Natural killer cell (primary cell): ENCODE results near the gene COL5A2. TPM values are rescaled to one million over a fixed set of nuclear protein-coding genes. Genes with fewer than 3 reads are reported as not detected.

Experiments used
- ATAC-seq, 3 donors: fragments of 150-1000 bp in 2 of 3; fragments of 200-7000 bp in 1 of 3; cut with Tn5 transposase; 1 replicate in 1 of 3; 2 replicates in 2 of 3; pipeline ENCODE4 v1.10.0; 2021; ENCODE audit warnings: mild to moderate bottlenecking in 2 of 3, moderate library complexity in 2 of 3
- DNase-seq, 2 donors: peaks; one replicate each; pipeline versions ENCODE4 v3.0.0 to v3.0.0-alpha.2; 2013 to 2021; ENCODE audit warnings: mixed read lengths in 1 of 2
- H3K27ac ChIP-seq: one replicate; pipeline ENCODE4 v1.5.1; 2013; ENCODE audit warnings: mild to moderate bottlenecking, low read length
- H3K27me3 ChIP-seq: one replicate; pipeline ENCODE4 v1.6.1; 2013; ENCODE audit warnings: low read length; ENCODE audit not compliant: control insufficient read depth, insufficient read depth
- H3K36me3 ChIP-seq: one replicate; pipeline ENCODE4 v1.6.1; 2013; ENCODE audit warnings: low read length; ENCODE audit not compliant: control insufficient read depth, insufficient read depth
- H3K4me1 ChIP-seq: one replicate; pipeline ENCODE4 v1.6.1; 2013; ENCODE audit warnings: low read length; ENCODE audit not compliant: control insufficient read depth, insufficient read depth
- H3K4me3 ChIP-seq: one replicate; pipeline ENCODE4 v1.5.1; 2013; ENCODE audit warnings: low read length
- H3K9me3 ChIP-seq: one replicate; pipeline ENCODE4 v1.6.1; 2013; ENCODE audit warnings: low read length; ENCODE audit not compliant: control insufficient read depth, insufficient read depth
- H3K27ac Mint-ChIP-seq, 2 donors: one replicate each; pipeline ENCODE4 v1.8.0; 2022; ENCODE audit warnings: mild to moderate bottlenecking in 2 of 2, mixed read lengths in 2 of 2, moderate library complexity in 1 of 2
- H3K27me3 Mint-ChIP-seq, 2 donors: one replicate each; pipeline ENCODE4 v1.8.0; 2022; ENCODE audit warnings: low read depth in 2 of 2, mixed read lengths in 2 of 2
- H3K36me3 Mint-ChIP-seq: one replicate; pipeline ENCODE4 v1.8.0; 2022; ENCODE audit warnings: mixed read lengths
- H3K4me1 Mint-ChIP-seq, 2 donors: one replicate each; pipeline ENCODE4 v1.8.0; 2022; ENCODE audit warnings: mixed read lengths in 2 of 2
- H3K4me3 Mint-ChIP-seq: one replicate; pipeline ENCODE4 v1.8.0; 2022; ENCODE audit warnings: mild to moderate bottlenecking, moderate library complexity, mixed read lengths
- H3K9me3 Mint-ChIP-seq, 2 donors: one replicate each; pipeline ENCODE4 v1.8.0; 2022; ENCODE audit warnings: mixed read lengths in 2 of 2
- CTCF ChIP-seq: fragments of 200-600 bp; IDR thresholded peaks from one replicate; pipeline ENCODE4 v1.8.0; 2022; ENCODE audit warnings: antibody characterized with exemption
- WGBS: methylation state at CpG from one replicate; pipeline ENCODE4 v1.1.7; 2013; ENCODE audit warnings: missing lambda C conversion rate; ENCODE audit not compliant: insufficient coverage; 5-methylcytosine and 5-hydroxymethylcytosine counted together
- intact Hi-C: fragments of 100-400 bp; cut with micrococcal nuclease; formaldehyde crosslinking; loops from one replicate; pipeline ENCODE4 v1.14.2; 2022
- total RNA-seq, 4 donors: library from RNA; stranded (reverse); fragments of 120-200 nt in 1 of 4; gene quantifications; one replicate each; pipeline versions ENCODE4 v1.2.3 to v1.2.4, GENCODE V29; 2013 to 2022

COL5A2 gene
- total RNA-seq, 3 donors from 2014 or later (not counting 1 experiment from before 2014, with no cell fraction given) = 0.38 to 0.68 (median 0.63) TPM

DNA sequence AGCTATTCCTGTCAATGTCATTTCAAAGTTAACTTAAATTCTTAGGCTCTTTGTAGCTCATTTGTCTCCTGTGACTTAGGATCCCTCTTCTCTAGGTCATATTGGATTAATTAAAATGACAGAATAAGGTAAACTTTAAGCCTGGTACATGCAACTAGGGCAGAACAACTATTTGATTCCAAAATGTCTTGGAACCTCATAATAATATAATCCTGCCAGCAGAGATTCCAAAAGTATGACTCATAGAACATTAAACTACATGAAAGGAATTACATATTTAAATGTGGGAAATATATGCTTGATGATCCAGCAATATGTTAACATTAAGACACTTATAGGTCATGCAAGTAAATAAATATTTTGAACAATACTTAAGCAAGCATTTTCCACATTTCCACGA is 142.0 kb downstream of the COL5A2 start:
- peaks cover 0 to 5% of the 10 kb centered on the region in 2 donors for H3K9me3 Mint-ChIP-seq
- H3K4me1 Mint-ChIP-seq = no peaks in the 10 kb centered on the region
- Histone ChIP-seq H3K4me3 (no peak overlapping the region), H3K4me1 (no peaks in the 10 kb centered on the region), H3K27me3 (no peaks in the 10 kb centered on the region), H3K9me3 (no peaks in the 10 kb centered on the region), H3K36me3 (no peaks in the 10 kb centered on the region), H3K27ac (no peak overlapping the region)
- H3K27me3 Mint-ChIP-seq = no peaks in the 10 kb centered on the region
- ATAC-seq (no peak), DNase-seq (no peak)
- TF ChIP-seq CTCF = no peak
- WGBS = no CpG with 5 or more reads among the region's 1 CpG
- H3K36me3 Mint-ChIP-seq = no peaks in the 10 kb centered on the region
- H3K27ac Mint-ChIP-seq = no peak overlapping the region
- no peak overlapping the region for H3K4me3 Mint-ChIP-seq
- intact Hi-C loops = no loop called here

- Mint-ChIP-seq H3K36me3 (no peaks in the 10 kb centered on the region), H3K4me1 (no peaks in the 10 kb centered on the region), H3K4me3 (no peak overlapping the region), H3K27me3 (no peaks in the 10 kb centered on the region), H3K9me3 (peaks cover 10 to 11% of the 10 kb centered on the region in 2 donors), H3K27ac (no peak overlapping the region)
- H3K36me3 ChIP-seq = no peaks in the 10 kb centered on the region
- H3K27ac ChIP-seq = no peak overlapping the region
- no peaks in the 10 kb centered on the region for H3K27me3 ChIP-seq
- ATAC-seq (no peak), DNase-seq (no peak)
- no peak overlapping the region for H3K4me3 ChIP-seq
- H3K9me3 ChIP-seq = no peaks in the 10 kb centered on the region
- H3K4me1 ChIP-seq = no peaks in the 10 kb centered on the region
- TF ChIP-seq CTCF = no peak
- WGBS = 58% methylated on average over 2 of the region's 3 CpGs
- intact Hi-C loops = no loop called here
Measured at GRCh38 chr2:189024901-189025618, 154.5 kb downstream of the COL5A2 start.

- ATAC-seq (no peak), DNase-seq (no peak)
- Mint-ChIP-seq H3K27ac (no peak overlapping the region), H3K4me1 (no peaks in the 10 kb centered on the region), H3K36me3 (no peaks in the 10 kb centered on the region), H3K9me3 (peaks cover 13 to 25% of the 10 kb centered on the region in 2 donors), H3K4me3 (no peak overlapping the region), H3K27me3 (no peaks in the 10 kb centered on the region)
- intact Hi-C loops = no loop called here
- no peak overlapping the region for H3K4me3 ChIP-seq
- 94% methylated on average over 3 of the region's 3 CpGs for WGBS
- no peaks in the 10 kb centered on the region for H3K4me1 ChIP-seq
- no peaks in the 10 kb centered on the region for H3K27me3 ChIP-seq
- no peak for TF ChIP-seq CTCF
- H3K36me3 ChIP-seq = no peaks in the 10 kb centered on the region
- no peak overlapping the region for H3K27ac ChIP-seq
- no peaks in the 10 kb centered on the region for H3K9me3 ChIP-seq
Measured at GRCh38 chr2:189022492-189022891, 157.1 kb downstream of the COL5A2 start.

DNA sequence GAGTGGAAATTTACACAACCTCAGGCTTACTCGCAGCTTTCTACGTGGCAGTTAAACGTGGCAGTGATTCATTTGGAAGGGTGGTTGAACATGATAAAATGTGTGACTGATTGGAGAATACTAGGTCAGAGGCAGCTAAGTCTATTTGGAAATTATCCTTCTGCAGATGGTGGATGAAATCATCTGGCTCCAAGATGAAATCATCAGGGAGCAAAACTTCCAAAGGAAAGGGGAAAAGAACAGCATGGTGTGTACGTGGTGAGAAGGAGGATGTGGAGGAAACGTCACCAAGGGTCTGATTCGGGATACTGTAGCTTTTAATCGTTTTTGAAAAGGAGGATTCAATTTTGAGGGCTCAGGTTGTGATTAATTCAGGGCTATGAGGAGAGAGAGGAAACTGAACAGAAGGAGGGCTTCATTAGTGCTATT is 157.5 kb downstream of the COL5A2 start:
- WGBS = 84% methylated on average over 7 of the region's 7 CpGs
- Mint-ChIP-seq H3K27me3 (no peaks in the 10 kb centered on the region), H3K4me1 (no peaks in the 10 kb centered on the region), H3K4me3 (no peak overlapping the region), H3K9me3 (peaks cover 15 to 25% of the 10 kb centered on the region in 2 donors), H3K27ac (no peak overlapping the region), H3K36me3 (no peaks in the 10 kb centered on the region)
- no peak for TF ChIP-seq CTCF
- no peak for ATAC-seq
- no peak overlapping the region for H3K4me3 ChIP-seq
- no peaks in the 10 kb centered on the region for H3K36me3 ChIP-seq
- H3K27ac ChIP-seq = no peak overlapping the region
- no peaks in the 10 kb centered on the region for H3K9me3 ChIP-seq
- DNase-seq = no peak
- intact Hi-C loops = no loop called here
- H3K27me3 ChIP-seq = no peaks in the 10 kb centered on the region
- H3K4me1 ChIP-seq = no peaks in the 10 kb centered on the region
